ENCODE measurements around the gene KIF14.
A peak's percentile ranks its signal among the peaks of the same experiment; 100 is the strongest.
"Not testable (repeated sequence)": the region's sequence is repeated elsewhere in the genome, so short reads cannot be mapped to it uniquely, and the experiment has no call there.

KIF14 gene

GRCh38 chr1:200546577-200546976, 74.0 kb downstream of the KIF14 start:
- no peak for DNase-seq (ENCODE audit: low read depth in 2 of 2)

- no peak for DNase-seq (ENCODE audit: low read depth in 2 of 2)
Measured at GRCh38 chr1:200542162-200542561, 78.4 kb downstream of the KIF14 start.

GRCh38 chr1:200540281-200540680, 80.3 kb downstream of the KIF14 start:
- DNase-seq (ENCODE audit: low read depth in 2 of 2): no peak

DNA sequence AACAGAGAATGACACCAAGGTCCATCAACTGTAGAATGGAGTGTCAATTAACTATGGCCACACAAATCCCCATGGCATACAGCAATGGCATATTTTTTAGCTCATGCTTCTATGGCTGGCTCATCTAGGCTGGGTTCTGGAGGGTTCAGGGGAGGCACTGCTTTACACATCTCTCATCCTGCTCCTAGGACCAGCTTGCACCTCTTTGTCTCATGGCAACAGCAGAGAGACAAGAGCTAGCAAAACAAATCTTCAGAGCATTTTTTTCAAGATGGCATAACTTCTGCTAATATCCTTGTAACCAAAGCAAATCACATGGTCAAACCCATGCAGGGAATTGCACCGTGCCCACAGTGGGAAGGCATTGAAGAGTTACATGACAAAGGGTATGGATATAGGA, 82.4 kb downstream of the KIF14 start:
- DNase-seq (ENCODE audit: low read depth in 2 of 2): no peak

DNA sequence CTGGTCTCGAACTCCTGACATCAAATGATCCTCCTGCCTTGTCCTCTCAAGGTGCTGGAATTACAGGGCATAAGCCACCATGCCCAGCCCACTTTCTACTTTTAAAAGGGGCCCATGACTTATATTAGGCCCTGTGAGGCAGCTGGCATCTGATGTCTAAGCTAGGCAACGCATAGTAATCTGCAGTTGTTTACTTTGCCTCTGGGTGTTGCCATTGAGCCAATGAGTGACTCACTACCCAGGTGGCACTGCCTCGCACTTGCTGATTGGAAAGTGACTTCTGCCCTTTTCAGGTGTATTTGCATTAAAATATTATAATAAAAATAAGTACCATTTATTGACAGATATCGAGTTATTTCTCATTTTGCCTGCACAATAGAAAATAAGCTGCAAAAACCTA, 84.9 kb downstream of the KIF14 start:
- no peak for DNase-seq (ENCODE audit: low read depth in 2 of 2)

DNA sequence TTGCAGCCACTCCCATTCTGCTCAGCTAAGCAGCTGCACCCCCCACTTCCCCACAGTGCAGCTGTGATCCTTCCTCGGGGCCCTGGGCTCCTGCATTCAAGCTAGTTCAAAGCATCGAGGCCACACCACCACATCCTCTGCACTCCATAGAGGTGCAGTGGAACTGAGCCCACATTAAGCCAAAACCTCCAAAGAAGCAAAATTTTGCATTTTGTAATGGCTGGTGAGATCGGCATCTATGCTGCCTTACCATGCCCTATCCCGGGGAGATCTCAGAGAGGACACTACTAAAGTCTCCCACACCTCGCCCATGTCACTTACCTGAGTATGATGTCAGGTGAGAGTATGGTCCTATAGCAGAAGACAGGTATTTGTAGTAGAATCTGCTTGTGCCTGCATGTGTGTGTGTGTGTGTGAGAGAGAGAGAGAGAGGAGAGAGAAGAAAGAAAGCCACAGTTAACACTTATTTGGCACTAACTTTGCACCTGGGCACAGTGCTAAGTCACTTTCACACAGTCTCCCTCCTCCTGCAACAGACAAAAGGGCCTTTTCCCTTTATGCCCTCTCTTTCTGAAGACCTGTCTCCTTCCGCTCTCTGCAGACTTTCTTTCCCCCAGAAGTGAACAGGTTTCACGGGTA, 89.8 kb downstream of the KIF14 start:
- DNase-seq (ENCODE audit: low read depth in 2 of 2): peak; percentile 3 to 13

- DNase-seq (ENCODE audit: low read depth in 2 of 2): no peak
Measured at GRCh38 chr1:200528858-200529606, 91.5 kb downstream of the KIF14 start.

DNA sequence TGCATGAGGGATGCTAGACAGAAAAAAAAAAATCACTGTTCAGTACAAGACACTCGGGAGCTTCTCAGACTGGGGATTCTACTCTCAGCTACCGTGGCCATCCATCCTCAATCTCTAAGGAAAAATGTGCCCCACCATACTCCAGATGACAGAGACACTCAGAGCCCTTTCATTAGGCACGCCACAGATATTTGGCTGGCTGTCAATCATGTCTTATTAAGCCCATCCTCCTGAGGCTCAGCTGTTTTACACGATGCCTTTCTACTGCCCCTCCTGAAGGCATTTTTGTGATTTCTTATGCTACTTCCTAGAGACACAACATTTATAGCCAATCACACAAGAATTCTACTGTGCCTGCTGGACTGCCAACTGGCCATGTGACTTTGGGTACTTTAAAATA, 92.9 kb downstream of the KIF14 start:
- no peak for DNase-seq (ENCODE audit: low read depth in 2 of 2)

DNA sequence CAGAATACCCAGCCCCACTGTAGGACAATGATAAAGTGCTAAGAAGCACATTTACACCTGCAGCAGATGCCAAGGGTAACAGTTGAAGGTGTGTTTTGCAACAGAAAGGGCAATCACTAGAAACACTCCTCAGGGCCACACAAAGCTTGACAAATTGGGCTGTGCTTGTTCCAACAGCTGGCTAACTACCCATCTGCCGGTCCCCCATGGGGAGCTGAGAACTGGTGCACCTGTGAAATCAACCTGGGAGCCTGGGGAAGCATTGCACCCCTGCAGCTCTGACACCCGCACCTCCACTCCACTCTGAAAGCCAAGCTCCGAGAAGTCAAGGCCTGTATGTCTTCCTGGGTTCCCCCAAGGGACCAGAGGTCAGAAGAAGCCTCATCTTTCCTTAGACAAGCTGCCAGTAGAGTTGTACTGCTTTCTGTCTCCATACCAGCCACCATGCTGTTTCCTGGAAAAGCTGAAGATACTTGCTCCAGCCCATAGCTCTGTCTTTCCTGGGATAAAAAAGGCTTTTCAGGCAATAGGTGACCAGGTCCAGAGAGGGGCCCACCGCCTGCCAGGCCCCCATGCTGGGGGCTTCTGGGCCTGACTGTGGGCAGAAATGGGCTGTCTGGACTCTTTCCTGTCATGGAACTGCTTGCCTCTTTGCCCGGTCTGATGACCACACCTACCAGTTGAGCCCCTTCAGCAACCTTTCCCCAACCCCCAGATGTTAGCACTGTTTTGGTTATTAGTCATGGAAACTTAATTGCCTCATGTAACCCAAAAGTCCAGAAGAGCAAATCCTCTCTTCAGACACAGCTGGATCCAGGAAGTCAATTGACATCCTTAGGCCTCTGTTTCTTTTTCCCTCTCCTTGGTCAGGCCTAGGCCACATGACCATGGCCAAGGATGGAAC, 93.6 kb downstream of the KIF14 start:
- no peak for DNase-seq (ENCODE audit: low read depth in 2 of 2)

GRCh38 chr1:200525090-200525987, 95.2 kb downstream of the KIF14 start:
- no peak for DNase-seq (ENCODE audit: low read depth in 2 of 2)

DNA sequence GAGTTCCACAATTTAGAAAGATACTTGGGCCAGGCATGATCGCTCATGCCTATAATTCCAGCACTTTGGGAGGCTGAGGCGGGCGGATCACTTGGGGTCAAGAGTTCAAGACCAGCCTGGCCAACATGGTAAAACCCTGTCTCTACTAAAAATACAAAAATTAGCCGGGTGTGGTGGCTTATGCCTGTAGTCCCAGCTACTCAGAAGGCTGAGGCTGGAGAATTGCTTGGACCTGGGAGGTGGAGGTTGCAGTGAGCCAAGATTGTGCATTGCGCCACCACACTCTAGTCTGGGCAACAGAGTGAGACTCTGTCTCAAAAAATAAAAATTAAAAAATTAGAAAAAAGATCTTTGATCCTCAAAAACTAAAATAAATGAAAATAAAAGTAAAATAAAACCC, 96.0 kb downstream of the KIF14 start:
- DNase-seq (ENCODE audit: low read depth in 2 of 2): not testable (repeated sequence)

GRCh38 chr1:200524092-200524491, 96.5 kb downstream of the KIF14 start:
- DNase-seq (ENCODE audit: low read depth in 2 of 2): no peak

- DNase-seq (ENCODE audit: low read depth in 2 of 2): no peak
Measured at GRCh38 chr1:200520735-200521134, 99.8 kb downstream of the KIF14 start.

GRCh38 chr1:200518524-200518923, 102.0 kb downstream of the KIF14 start:
- no peak for DNase-seq (ENCODE audit: low read depth in 2 of 2)

DNA sequence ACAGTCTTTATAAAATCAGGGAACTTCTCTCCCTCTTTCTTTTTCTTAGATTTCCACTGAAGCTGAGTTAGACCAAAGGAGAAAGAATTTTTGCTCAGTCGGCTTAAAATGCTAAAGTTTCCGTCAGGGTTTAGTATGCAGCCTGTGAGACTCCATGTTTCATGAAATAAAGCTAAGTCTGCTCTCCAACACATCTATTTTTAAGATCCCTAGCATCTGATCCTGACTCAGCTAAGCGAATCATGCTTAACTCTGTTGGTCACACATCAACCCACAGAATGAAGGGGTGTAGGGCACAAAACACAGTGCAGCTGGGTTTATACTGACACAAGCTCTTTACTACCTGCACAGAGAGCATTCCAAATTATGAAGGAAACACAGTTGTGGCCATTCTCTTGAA, 108.4 kb downstream of the KIF14 start:
- no peak for DNase-seq (ENCODE audit: low read depth in 2 of 2)

DNA sequence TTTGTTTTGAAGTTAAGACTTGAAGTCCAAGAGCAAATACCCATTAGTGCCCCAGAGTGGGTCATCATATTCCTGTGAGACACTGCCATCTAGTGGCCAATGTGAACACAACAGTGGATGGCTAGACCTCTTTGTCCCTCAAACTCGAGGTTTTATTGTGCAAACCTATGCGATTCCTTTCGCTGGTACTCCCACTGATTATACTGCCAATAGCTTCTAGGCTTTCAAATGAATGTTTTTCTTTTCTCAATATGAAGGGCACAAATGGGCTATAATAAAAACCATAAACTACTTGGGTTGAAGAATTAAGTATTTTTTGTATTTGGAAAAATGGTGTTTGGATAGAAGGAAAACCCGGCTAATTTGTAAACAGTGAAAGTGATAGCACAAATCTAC, 110.3 kb downstream of the KIF14 start:
- DNase-seq (ENCODE audit: low read depth in 2 of 2): peak; percentile 29 to 44

- no peak for DNase-seq (ENCODE audit: low read depth in 2 of 2)
Measured at GRCh38 chr1:200506471-200506870, 114.1 kb downstream of the KIF14 start.

DNA sequence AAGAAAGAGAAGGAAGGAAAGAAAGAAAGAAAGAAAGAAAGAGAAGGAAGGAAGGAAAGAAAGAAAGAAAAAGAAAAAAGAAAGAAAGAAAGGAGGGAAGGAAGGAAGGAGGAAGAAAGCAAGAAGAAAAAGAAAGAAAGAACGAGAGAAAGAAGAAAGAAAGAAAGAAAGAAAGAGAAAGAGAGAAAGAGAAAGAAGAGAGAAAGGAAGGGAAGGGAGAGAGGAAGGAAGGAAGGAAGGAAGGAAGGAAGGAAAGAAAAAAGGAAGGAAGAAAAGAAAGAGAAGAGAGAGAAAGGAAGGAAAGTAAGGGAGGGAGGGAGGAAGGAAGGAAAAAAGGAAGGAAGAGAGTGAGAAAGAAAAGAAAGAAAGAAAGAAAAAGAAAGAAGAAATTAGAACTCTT, 115.3 kb downstream of the KIF14 start:
- DNase-seq (ENCODE audit: low read depth in 2 of 2): no peak
